ENCODE measurements around the gene COMP. TPM values are rescaled to one million over a fixed set of nuclear protein-coding genes. Genes with fewer than 3 reads are reported as not detected.
A peak's percentile ranks its signal among the peaks of the same experiment; 100 is the strongest.

COMP gene
- total and polyA plus RNA-seq, 10 donors = 0.04 to 1.0 (median 0.13) TPM; not detected in 7

DNA sequence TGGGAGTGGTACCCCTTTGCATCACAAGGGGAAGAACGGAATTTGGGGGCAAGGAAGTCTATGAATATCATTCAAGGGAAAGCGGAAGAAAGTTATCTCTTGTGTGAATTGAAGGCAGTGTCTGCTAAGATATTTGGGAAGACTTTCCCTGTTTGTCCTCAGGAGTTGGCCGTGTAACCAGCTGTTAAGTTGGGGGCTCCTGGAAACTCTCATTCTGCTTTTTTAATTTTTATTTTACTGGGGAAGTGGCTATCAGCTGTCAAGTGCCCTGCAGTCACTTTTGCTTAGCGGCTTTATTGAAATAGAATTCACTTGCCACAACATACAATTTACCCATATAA lies 43.5 kb upstream of the COMP start:
- peak overlapping the region in 4 of 8 donors; percentile 78 to 95 (median 82) for H3K4me3 ChIP-seq
- no peak for DNase-seq
- H3K36me3 ChIP-seq = peaks cover 0 to 57% (median 7%) of the 10 kb centered on the region in 6 donors
- H3K27me3 ChIP-seq (replicated peaks in 1 of 7) = peaks cover 0 to 7% (median 0%) of the 10 kb centered on the region in 7 donors
- TF ChIP-seq POLR2A (IDR thresholded peaks at IDR 0.05) = no peak
- TF ChIP-seq CTCF (IDR thresholded peaks at IDR 0.05 in 8 of 11, conservative IDR thresholded peaks at IDR 0.05 in 3 of 11) = no peak
- TF ChIP-seq POLR2AphosphoS5 (IDR thresholded peaks at IDR 0.05) = no peak
- peak overlapping the region in 3 of 8 donors; percentile 95 to 96 (median 96) for H3K27ac ChIP-seq
- H3K4me1 ChIP-seq = peaks cover 40 to 83% (median 76%) of the 10 kb centered on the region in 6 donors
- WGBS, 5 donors = 61 to 89% (median 68%) methylated on average over 4 of the region's 4 CpGs
- H3K9me3 ChIP-seq = no peaks in the 10 kb centered on the region
- intact Hi-C loops (cut with DNase I; ENCODE audit: low total_unique reads) = no loop called here

GRCh38 chr19:18833849-18834643 lies 42.9 kb upstream of the COMP start:
- peaks cover 0 to 52% (median 7%) of the 10 kb centered on the region in 6 donors for H3K36me3 ChIP-seq
- H3K4me1 ChIP-seq = peaks cover 34 to 77% (median 70%) of the 10 kb centered on the region in 6 donors
- 24 to 50% (median 34%) methylated on average over 18 of the region's 18 CpGs for WGBS, 5 donors
- no peak for DNase-seq
- H3K4me3 ChIP-seq = peak overlapping the region; percentile 35 to 95 (median 80)
- intact Hi-C loops (cut with DNase I; ENCODE audit: low total_unique reads) = no loop called here
- peaks cover 0 to 7% (median 0%) of the 10 kb centered on the region in 7 donors for H3K27me3 ChIP-seq (replicated peaks in 1 of 7)
- no peaks in the 10 kb centered on the region for H3K9me3 ChIP-seq
- TF ChIP-seq POLR2AphosphoS5 (IDR thresholded peaks at IDR 0.05) (no peak), POLR2A (IDR thresholded peaks at IDR 0.05) (no peak), CTCF (IDR thresholded peaks at IDR 0.05 in 8 of 11, conservative IDR thresholded peaks at IDR 0.05 in 3 of 11) (no peak)
- peak overlapping the region in 5 of 8 donors; percentile 24 to 96 (median 95) for H3K27ac ChIP-seq

DNA sequence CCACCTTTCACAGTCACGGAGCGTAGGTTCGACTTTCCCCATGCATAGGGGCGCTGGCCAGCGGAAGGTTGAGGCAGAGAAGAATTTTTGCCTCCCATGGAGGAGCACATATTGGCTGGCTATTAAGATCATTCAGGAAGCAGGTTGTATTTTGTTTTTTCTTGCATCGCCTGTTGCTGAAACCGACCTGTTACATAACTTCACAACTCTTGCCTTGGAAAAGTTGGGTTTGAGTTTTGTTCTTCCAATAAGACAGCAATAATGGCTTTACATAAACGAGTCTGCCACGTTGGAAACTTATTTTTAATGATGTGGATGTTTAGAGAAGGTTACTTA lies 42.0 kb upstream of the COMP start:
- H3K36me3 ChIP-seq = peaks cover 0 to 42% (median 7%) of the 10 kb centered on the region in 6 donors
- DNase-seq = no peak
- WGBS, 5 donors = 2 to 3% (median 2%) methylated on average over 9 of the region's 9 CpGs
- no peak for TF ChIP-seq CTCF (IDR thresholded peaks at IDR 0.05 in 8 of 11, conservative IDR thresholded peaks at IDR 0.05 in 3 of 11)
- no peak for TF ChIP-seq POLR2AphosphoS5 (IDR thresholded peaks at IDR 0.05)
- TF ChIP-seq POLR2A (IDR thresholded peaks at IDR 0.05) = no peak
- intact Hi-C loops (cut with DNase I; ENCODE audit: low total_unique reads) = no loop called here
- peak overlapping the region; percentile 35 to 95 (median 80) for H3K4me3 ChIP-seq
- peak overlapping the region in 7 of 8 donors; percentile 63 to 96 (median 94) for H3K27ac ChIP-seq
- H3K9me3 ChIP-seq = no peaks in the 10 kb centered on the region
- peaks cover 0 to 7% (median 0%) of the 10 kb centered on the region in 7 donors for H3K27me3 ChIP-seq (replicated peaks in 1 of 7)
- peaks cover 31 to 68% (median 61%) of the 10 kb centered on the region in 6 donors for H3K4me1 ChIP-seq
